Retinal pigment epithelial cell (primary cell): ENCODE results near the gene STK40.

Experiments
- DNase-seq: peaks from one replicate; pipeline ENCODE4 v3.0.0-alpha.2; 2010; ENCODE audit warnings: low read depth
- H3K4me3 ChIP-seq: 2 replicates; pipeline ENCODE4 v1.5.1; 2011; ENCODE audit warnings: mild to moderate bottlenecking, low read length, control low read depth, moderate library complexity
- CTCF ChIP-seq: conservative IDR thresholded peaks from 2 replicates; pipeline ENCODE4 v1.5.1; 2011; ENCODE audit warnings: low read depth, low read length, control low read depth, inconsistent platforms

STK40 gene

GRCh38 chr1:36408479-36408878, 22.8 kb upstream of the STK40 start:
- TF ChIP-seq CTCF, result no peak
- DNase-seq, result no peak
- no peak overlapping the region for H3K4me3 ChIP-seq

- H3K4me3 ChIP-seq, result no peak overlapping the region
- DNase-seq, result no peak
- no peak for TF ChIP-seq CTCF
Measured at GRCh38 chr1:36406440-36406839, 20.7 kb upstream of the STK40 start.

- DNase-seq, result no peak
- H3K4me3 ChIP-seq, result no peak overlapping the region
- no peak for TF ChIP-seq CTCF
Measured at GRCh38 chr1:36402504-36402890, 16.8 kb upstream of the STK40 start.

- H3K4me3 ChIP-seq, result no peak overlapping the region
- TF ChIP-seq CTCF, result no peak
- no peak for DNase-seq
Measured at GRCh38 chr1:36401602-36402503, 16.1 kb upstream of the STK40 start.

GRCh38 chr1:36400825-36401601, 15.3 kb upstream of the STK40 start:
- TF ChIP-seq CTCF, result no peak
- no peak overlapping the region for H3K4me3 ChIP-seq
- no peak for DNase-seq

- no peak overlapping the region for H3K4me3 ChIP-seq
- no peak for TF ChIP-seq CTCF
- no peak for DNase-seq
Measured at GRCh38 chr1:36400514-36400824, 14.7 kb upstream of the STK40 start.
